HL-60 (cell line): Measurements from ENCODE around the gene ICAM2.

Experiments used
- DNase-seq, 2 experiments: peaks; one replicate each; pipeline ENCODE4 v3.0.0-alpha.2; 2010 to 2020; ENCODE audit warnings: low read depth in 1 of 2, low spot score in 1 of 2
- H3K27ac ChIP-seq: fragments of 250-450 bp; sonication (Bioruptor Pico); replicated peaks from 2 replicates; pipeline ENCODE4 v1.5.1; 2020; ENCODE audit warnings: mild to moderate bottlenecking, moderate library complexity
- H3K27me3 ChIP-seq: fragments of 250-450 bp; sonication (Bioruptor Pico); 2 replicates; pipeline ENCODE4 v1.5.1; 2021; ENCODE audit warnings: mild to moderate bottlenecking, moderate library complexity; ENCODE audit not compliant: insufficient read depth, poor library complexity, severe bottlenecking
- H3K4me3 ChIP-seq: replicated peaks from 2 replicates; pipeline ENCODE4 v1.5.1; 2011; ENCODE audit warnings: mild to moderate bottlenecking, control low read depth, low read length; ENCODE audit not compliant: insufficient read depth
- CTCF ChIP-seq: IDR thresholded peaks from one replicate; pipeline ENCODE4 v1.5.1; 2011; ENCODE audit warnings: low read length, control low read depth, inconsistent platforms; ENCODE audit not compliant: insufficient read depth
- GABPA ChIP-seq: IDR thresholded peaks from 2 replicates; pipeline ENCODE4 v1.6.1; 2012; ENCODE audit warnings: low read depth
- POLR2AphosphoS5 ChIP-seq: IDR thresholded peaks from 2 replicates; pipeline ENCODE4 v1.6.1; 2012; ENCODE audit warnings: low read depth
- REST ChIP-seq: IDR thresholded peaks from 2 replicates; pipeline ENCODE4 v1.6.1; 2012; ENCODE audit warnings: low read depth; ENCODE audit not compliant: insufficient replicate concordance
- SPI1 ChIP-seq: IDR thresholded peaks from 2 replicates; pipeline ENCODE4 v1.6.1; 2012; ENCODE audit warnings: low read depth, mild to moderate bottlenecking, borderline replicate concordance

Gene ICAM2

GRCh38 chr17:63976702-63977101, 43.7 kb downstream of the ICAM2 start:
- Histone ChIP-seq H3K4me3 (no peak overlapping the region), H3K27me3 (no peaks in the 10 kb centered on the region), H3K27ac (no peak overlapping the region)
- no peak for TF ChIP-seq POLR2AphosphoS5
- no peak for TF ChIP-seq GABPA
- TF ChIP-seq CTCF: no peak
- DNase-seq: no peak

- Histone ChIP-seq H3K4me3 (no peak overlapping the region), H3K27me3 (no peaks in the 10 kb centered on the region), H3K27ac (no peak overlapping the region)
- no peak for DNase-seq
- TF ChIP-seq GABPA (no peak), REST (no peak), CTCF (no peak), POLR2AphosphoS5 (no peak), SPI1 (no peak)
These were observed 44.8 kb downstream of the ICAM2 start for GRCh38 chr17:63975541-63976092.

- Histone ChIP-seq H3K4me3 (no peak overlapping the region), H3K27me3 (no peaks in the 10 kb centered on the region), H3K27ac (no peak overlapping the region)
- TF ChIP-seq GABPA (no peak), SPI1 (0 out of 2 replicates have a peak, but pooled peaks have one; percentile 6)
- DNase-seq: no peak
These were observed 45.7 kb downstream of the ICAM2 start for GRCh38 chr17:63974594-63975192.

GRCh38 chr17:63973930-63974593, 46.4 kb downstream of the ICAM2 start:
- no peak overlapping the region for H3K4me3 ChIP-seq
- no peaks in the 10 kb centered on the region for H3K27me3 ChIP-seq
- DNase-seq: no peak
- H3K27ac ChIP-seq: no peak overlapping the region
- no peak for TF ChIP-seq REST
- TF ChIP-seq CTCF: no peak
- TF ChIP-seq POLR2AphosphoS5: no peak
- no peak for TF ChIP-seq GABPA
- no peak for TF ChIP-seq SPI1
